Esophagus squamous epithelium (tissue), 5 donors: ENCODE measurements around the gene TOMM40L. TPM values are rescaled to one million over a fixed set of nuclear protein-coding genes. Genes with fewer than 3 reads are reported as not detected.

ENCODE experiments used
- DNase-seq: peaks from one replicate; lab custom pipeline; 2025; lab: John Stamatoyannopoulos, UW
- H3K27ac ChIP-seq, 4 donors: fragments of 200-600 bp; sonication (generic); one replicate each; pipeline ENCODE4 v1.5.1; 2016 to 2019; ENCODE audit warnings: mild to moderate bottlenecking in 1 of 4
- H3K27me3 ChIP-seq, 4 donors: fragments of 200-600 bp; sonication (generic); 1 replicate in 3 of 4; 2 replicates in 1 of 4; pipeline versions ENCODE4 v1.5.1 to v1.6.0; 2017 to 2021; ENCODE audit warnings: antibody characterized with exemption in 1 of 4
- H3K36me3 ChIP-seq, 3 donors: fragments of 200-600 bp; sonication (generic); one replicate each; pipeline ENCODE4 v1.5.1; 2016 to 2019
- H3K4me1 ChIP-seq, 3 donors: fragments of 200-600 bp; sonication (generic); one replicate each; pipeline ENCODE4 v1.5.1; 2017 to 2019
- H3K4me3 ChIP-seq, 4 donors: fragments of 200-600 bp; sonication (generic); 1 replicate in 3 of 4; 2 replicates in 1 of 4; pipeline ENCODE4 v1.5.1; 2016 to 2019; ENCODE audit warnings: mild to moderate bottlenecking in 2 of 4, moderate library complexity in 1 of 4
- H3K9me3 ChIP-seq, 3 donors: fragments of 200-600 bp; sonication (generic); one replicate each; pipeline ENCODE4 v1.5.1; 2016 to 2019
- POLR2A ChIP-seq, 4 donors: fragments of 450-650 bp; IDR thresholded peaks; one replicate each; pipeline ENCODE4 v1.6.1; 2017; ENCODE audit warnings: antibody characterized with exemption in 4 of 4, mild to moderate bottlenecking in 4 of 4, moderate library complexity in 3 of 4
- WGBS, 2 donors: methylation state at CpG; one replicate each; pipeline ENCODE4 v1.1.5; 2018; 5-methylcytosine and 5-hydroxymethylcytosine counted together
- intact Hi-C: fragments of 100-400 bp; cut with DNase I; formaldehyde crosslinking; loops from one replicate; pipeline ENCODE4 v1.15.0; 2022
- total RNA-seq, 4 donors: library from RNA; depleted of rRNA; stranded (reverse); fragments of >200 nt; gene quantifications; one replicate each; pipeline ENCODE4 v1.1.0, GENCODE V29; 2016
- TF ChIP-seq, protein P1 (sequence below), 6 experiments: fragments of 450-650 bp in 4 of 6; fragments of 200-600 bp in 2 of 6; sonication (generic) in 2 of 6; IDR thresholded peaks; one replicate each; pipeline ENCODE4 v1.5.1; 2016 to 2019; ENCODE audit warnings: antibody characterized with exemption in 6 of 6, mild to moderate bottlenecking in 4 of 6, moderate library complexity in 4 of 6
- donor health status: DM: yes; HTN: yes; CAD: no.

Gene TOMM40L
- total RNA-seq, 4 donors from 2014 or later = 7.6 to 23.9 (median 10.2) TPM

- H3K4me3 ChIP-seq = no peak overlapping the region
- H3K4me1 ChIP-seq = peaks cover 4 to 79% (median 47%) of the 10 kb centered on the region in 3 donors
- no peaks in the 10 kb centered on the region for H3K27me3 ChIP-seq
- intact Hi-C loops = no loop called here
- peaks cover 0 to 27% (median 0%) of the 10 kb centered on the region in 3 donors for H3K36me3 ChIP-seq
- 36 to 45% methylated on average over 7 to 10 of the region's 15 CpGs for WGBS, 2 donors
- DNase-seq = no peak
- H3K27ac ChIP-seq = peak overlapping the region in 3 of 4 donors; percentile 22 to 52 (median 22)
- no peaks in the 10 kb centered on the region for H3K9me3 ChIP-seq
- TF ChIP-seq POLR2A (IDR thresholded peaks at IDR 0.05) = no peak
- TF ChIP-seq, protein P1, sequence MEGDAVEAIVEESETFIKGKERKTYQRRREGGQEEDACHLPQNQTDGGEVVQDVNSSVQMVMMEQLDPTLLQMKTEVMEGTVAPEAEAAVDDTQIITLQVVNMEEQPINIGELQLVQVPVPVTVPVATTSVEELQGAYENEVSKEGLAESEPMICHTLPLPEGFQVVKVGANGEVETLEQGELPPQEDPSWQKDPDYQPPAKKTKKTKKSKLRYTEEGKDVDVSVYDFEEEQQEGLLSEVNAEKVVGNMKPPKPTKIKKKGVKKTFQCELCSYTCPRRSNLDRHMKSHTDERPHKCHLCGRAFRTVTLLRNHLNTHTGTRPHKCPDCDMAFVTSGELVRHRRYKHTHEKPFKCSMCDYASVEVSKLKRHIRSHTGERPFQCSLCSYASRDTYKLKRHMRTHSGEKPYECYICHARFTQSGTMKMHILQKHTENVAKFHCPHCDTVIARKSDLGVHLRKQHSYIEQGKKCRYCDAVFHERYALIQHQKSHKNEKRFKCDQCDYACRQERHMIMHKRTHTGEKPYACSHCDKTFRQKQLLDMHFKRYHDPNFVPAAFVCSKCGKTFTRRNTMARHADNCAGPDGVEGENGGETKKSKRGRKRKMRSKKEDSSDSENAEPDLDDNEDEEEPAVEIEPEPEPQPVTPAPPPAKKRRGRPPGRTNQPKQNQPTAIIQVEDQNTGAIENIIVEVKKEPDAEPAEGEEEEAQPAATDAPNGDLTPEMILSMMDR (IDR thresholded peaks at IDR 0.05) = peak; percentile 75 to 91 (median 85)
Measured at GRCh38 chr1:161192476-161193465, 33.1 kb upstream of the TOMM40L start.

DNA sequence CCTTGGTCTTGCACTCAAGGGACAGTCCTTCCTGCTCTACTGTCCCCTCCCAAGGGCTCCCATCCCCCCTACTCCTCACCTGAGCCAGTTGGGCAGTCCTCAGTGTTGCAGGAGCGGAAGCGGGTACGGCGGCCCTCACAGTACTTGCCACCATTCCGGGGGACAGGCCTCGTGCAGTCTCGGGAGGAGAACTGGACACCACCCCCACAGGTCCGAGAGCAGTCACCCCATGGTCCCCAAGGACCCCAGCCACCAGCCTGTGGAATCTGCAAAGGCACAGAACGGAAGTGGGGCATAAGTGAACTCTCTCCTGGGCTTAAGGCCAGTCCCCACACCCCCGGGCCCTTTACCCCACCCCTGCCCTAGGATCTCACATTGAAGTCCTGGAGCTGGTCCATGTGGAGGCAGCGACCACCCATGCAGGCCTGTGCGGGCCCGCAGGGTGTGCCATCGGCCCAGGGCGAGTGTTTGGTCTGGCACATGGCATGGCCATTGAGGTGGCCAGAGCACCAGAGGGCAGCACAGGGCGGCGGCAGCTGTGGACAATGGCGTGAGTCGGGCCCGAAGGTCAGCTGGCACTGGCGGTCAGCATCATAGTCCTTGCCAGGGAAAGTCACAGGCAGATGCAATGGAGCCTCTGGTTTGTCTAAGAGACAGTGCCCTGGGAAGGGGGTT, 32.2 kb upstream of the TOMM40L start:
- H3K4me1 ChIP-seq = peaks cover 12 to 88% (median 56%) of the 10 kb centered on the region in 3 donors
- no peak overlapping the region for H3K4me3 ChIP-seq
- H3K36me3 ChIP-seq = peaks cover 0 to 27% (median 0%) of the 10 kb centered on the region in 3 donors
- no peak for DNase-seq
- no peaks in the 10 kb centered on the region for H3K27me3 ChIP-seq
- H3K9me3 ChIP-seq = no peaks in the 10 kb centered on the region
- no peak for TF ChIP-seq POLR2A (IDR thresholded peaks at IDR 0.05)
- TF ChIP-seq, protein P1 (IDR thresholded peaks at IDR 0.05) = no peak
- intact Hi-C loops = no loop called here
- no CpG with 5 or more reads among the region's 21 CpGs for WGBS, 2 donors
- peak overlapping the region in 2 of 4 donors; percentile 22 to 52 for H3K27ac ChIP-seq

DNA sequence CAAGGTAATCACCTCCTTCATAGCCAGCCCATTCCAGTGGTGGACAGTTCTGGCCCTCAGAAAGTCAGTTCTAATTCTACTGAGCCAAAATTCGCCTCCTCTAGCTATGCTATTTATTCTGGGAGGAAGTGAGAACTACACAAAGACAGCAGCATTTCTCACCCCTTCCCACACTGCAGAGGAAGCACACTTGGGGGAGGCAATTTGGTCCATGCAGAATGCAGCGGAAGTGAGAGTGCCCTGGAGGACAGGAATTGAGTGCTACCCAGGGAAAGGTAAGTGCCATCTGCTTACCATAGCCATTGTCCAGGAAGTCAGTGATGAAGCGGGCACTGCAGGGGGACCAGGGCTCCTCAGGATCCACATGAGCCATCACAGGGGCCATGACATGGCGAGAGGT, 30.7 kb upstream of the TOMM40L start:
- DNase-seq = no peak
- Histone ChIP-seq H3K4me3 (peak overlapping the region in 1 of 4 donors; percentile 65), H3K27ac (peak overlapping the region in 1 of 4 donors; percentile 52), H3K9me3 (no peaks in the 10 kb centered on the region), H3K4me1 (peaks cover 25 to 92% (median 69%) of the 10 kb centered on the region in 3 donors), H3K27me3 (no peaks in the 10 kb centered on the region), H3K36me3 (peaks cover 0 to 27% (median 0%) of the 10 kb centered on the region in 3 donors)
- no peak for TF ChIP-seq POLR2A (IDR thresholded peaks at IDR 0.05)
- TF ChIP-seq, protein P1 (IDR thresholded peaks at IDR 0.05) = no peak
- intact Hi-C loops = no loop called here
- 74 to 86% methylated on average over 3 of the region's 4 CpGs for WGBS, 2 donors

DNA sequence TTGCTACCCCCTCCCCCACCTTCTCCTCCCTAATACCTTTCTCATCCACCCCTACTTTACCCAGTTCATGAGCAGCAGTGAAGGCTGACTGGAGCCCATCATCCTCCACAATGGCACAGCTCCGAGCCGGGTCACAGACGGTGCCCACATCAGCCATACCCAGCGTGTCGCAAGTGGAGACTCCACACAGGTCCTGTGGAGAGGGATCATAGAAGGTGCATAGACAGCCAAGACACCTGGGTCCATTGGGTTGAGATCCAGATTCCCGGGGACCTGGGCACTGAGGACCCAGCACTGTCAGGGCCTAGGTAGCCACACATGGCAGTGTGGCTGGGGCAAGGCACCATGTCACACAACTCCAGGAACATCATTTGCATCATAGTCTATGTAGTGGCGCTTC, 29.7 kb upstream of the TOMM40L start:
- Histone ChIP-seq H3K4me1 (peaks cover 35 to 95% (median 78%) of the 10 kb centered on the region in 3 donors), H3K4me3 (peak overlapping the region in 1 of 4 donors; percentile 65), H3K9me3 (no peaks in the 10 kb centered on the region), H3K27ac (peak overlapping the region in 3 of 4 donors; percentile 90 to 99 (median 99)), H3K36me3 (peaks cover 0 to 22% (median 0%) of the 10 kb centered on the region in 3 donors), H3K27me3 (no peaks in the 10 kb centered on the region)
- intact Hi-C loops = no loop called here
- TF ChIP-seq, protein P1 (IDR thresholded peaks at IDR 0.05) = no peak
- no peak for TF ChIP-seq POLR2A (IDR thresholded peaks at IDR 0.05)
- 75 to 96% methylated on average over 2 to 4 of the region's 7 CpGs for WGBS, 2 donors
- DNase-seq = no peak
